GM18870 (cell line): ENCODE measurements around the gene IQCN.
A peak's percentile ranks its signal among the peaks of the same experiment; 100 is the strongest.

Experiments used
- ATAC-seq: cut with Tn5 transposase; IDR thresholded peaks from one replicate; pipeline ENCODE4 v1.9.1; 2021; ENCODE audit warnings: moderate library complexity; ENCODE audit not compliant: unreplicated experiment

IQCN gene

GRCh38 chr19:18274219-18274780 lies at the start of gene IQCN:
TSS of gene IQCN (minus strand) at chr19:18274452. CDS start at chr19:18269478, 4,974 bp downstream.
- ATAC-seq, result no peak

GRCh38 chr19:18322759-18323460 lies 48.7 kb upstream of the IQCN start, which contains the start of gene LSM4:
TSS of gene LSM4 (minus strand) at chr19:18323076. CDS start at chr19:18323020, 56 bp downstream.
- ATAC-seq, result peak; percentile 87

- no peak for ATAC-seq
Measured at GRCh38 chr19:18322318-18322758, 48.1 kb upstream of the IQCN start.

GRCh38 chr19:18321734-18322102 lies 47.5 kb upstream of the IQCN start:
- ATAC-seq, result no peak

- ATAC-seq, result no peak
Measured at GRCh38 chr19:18320865-18321733, 46.8 kb upstream of the IQCN start.

- no peak for ATAC-seq
Measured at GRCh38 chr19:18319591-18320135, 45.4 kb upstream of the IQCN start.

GRCh38 chr19:18317961-18318800 lies 43.9 kb upstream of the IQCN start:
- ATAC-seq, result no peak

GRCh38 chr19:18313398-18313797 lies 39.1 kb upstream of the IQCN start:
- ATAC-seq, result no peak

- no peak for ATAC-seq
Measured at GRCh38 chr19:18312092-18312534, 37.9 kb upstream of the IQCN start.

- no peak for ATAC-seq
Measured at GRCh38 chr19:18311502-18312091, 37.3 kb upstream of the IQCN start.

GRCh38 chr19:18310966-18311365 lies 36.7 kb upstream of the IQCN start:
- ATAC-seq, result no peak

- no peak for ATAC-seq
Measured at GRCh38 chr19:18310118-18310909, 36.1 kb upstream of the IQCN start.

GRCh38 chr19:18309525-18310064 lies 35.3 kb upstream of the IQCN start:
- no peak for ATAC-seq

- no peak for ATAC-seq
Measured at GRCh38 chr19:18308948-18309325, 34.7 kb upstream of the IQCN start.

- ATAC-seq, result no peak
Measured at GRCh38 chr19:18308051-18308947, 34.0 kb upstream of the IQCN start.

- no peak for ATAC-seq
Measured at GRCh38 chr19:18307271-18307681, 33.0 kb upstream of the IQCN start.

GRCh38 chr19:18306888-18307260 lies 32.6 kb upstream of the IQCN start:
- no peak for ATAC-seq
